Tibial nerve (tissue), 3 donors: Measurements from ENCODE around the gene ZNF556.

Source experiments
- POLR2A ChIP-seq, 2 donors: fragments of 450-650 bp; IDR thresholded peaks; one replicate each; pipeline ENCODE4 v1.6.1; 2017; ENCODE audit warnings: antibody characterized with exemption in 2 of 2, mild to moderate bottlenecking in 2 of 2, moderate library complexity in 2 of 2
- TF ChIP-seq, protein P1 (sequence below), 5 experiments: fragments of 200-600 bp in 3 of 5; fragments of 450-650 bp in 2 of 5; sonication (generic) in 3 of 5; IDR thresholded peaks; one replicate each; pipeline ENCODE4 v1.5.1; 2016 to 2019; ENCODE audit warnings: antibody characterized with exemption in 5 of 5, mild to moderate bottlenecking in 3 of 5, moderate library complexity in 2 of 5

DNA sequence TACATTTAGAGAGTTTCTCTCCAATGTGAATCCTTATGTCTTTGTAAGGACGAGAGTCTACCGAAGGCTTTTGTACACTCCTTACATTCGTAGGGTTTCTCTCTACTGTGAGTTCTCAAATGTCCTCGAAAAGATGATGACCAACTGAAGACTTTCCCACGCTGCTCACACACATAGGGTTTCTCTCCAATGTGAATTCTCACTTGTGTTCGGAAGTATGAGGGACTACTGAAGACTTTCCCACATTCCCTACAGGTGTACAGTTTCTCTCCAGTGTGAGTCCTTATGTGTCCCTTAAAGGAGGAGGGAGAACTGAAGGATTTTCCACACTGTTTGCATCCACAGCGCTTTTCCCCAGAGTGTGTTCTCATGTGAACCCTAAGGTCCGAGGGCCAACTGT is 29.6 kb downstream of the ZNF556 start:
- TF ChIP-seq, protein P1, sequence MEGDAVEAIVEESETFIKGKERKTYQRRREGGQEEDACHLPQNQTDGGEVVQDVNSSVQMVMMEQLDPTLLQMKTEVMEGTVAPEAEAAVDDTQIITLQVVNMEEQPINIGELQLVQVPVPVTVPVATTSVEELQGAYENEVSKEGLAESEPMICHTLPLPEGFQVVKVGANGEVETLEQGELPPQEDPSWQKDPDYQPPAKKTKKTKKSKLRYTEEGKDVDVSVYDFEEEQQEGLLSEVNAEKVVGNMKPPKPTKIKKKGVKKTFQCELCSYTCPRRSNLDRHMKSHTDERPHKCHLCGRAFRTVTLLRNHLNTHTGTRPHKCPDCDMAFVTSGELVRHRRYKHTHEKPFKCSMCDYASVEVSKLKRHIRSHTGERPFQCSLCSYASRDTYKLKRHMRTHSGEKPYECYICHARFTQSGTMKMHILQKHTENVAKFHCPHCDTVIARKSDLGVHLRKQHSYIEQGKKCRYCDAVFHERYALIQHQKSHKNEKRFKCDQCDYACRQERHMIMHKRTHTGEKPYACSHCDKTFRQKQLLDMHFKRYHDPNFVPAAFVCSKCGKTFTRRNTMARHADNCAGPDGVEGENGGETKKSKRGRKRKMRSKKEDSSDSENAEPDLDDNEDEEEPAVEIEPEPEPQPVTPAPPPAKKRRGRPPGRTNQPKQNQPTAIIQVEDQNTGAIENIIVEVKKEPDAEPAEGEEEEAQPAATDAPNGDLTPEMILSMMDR (IDR thresholded peaks at IDR 0.05): no peak
- no peak for TF ChIP-seq POLR2A (IDR thresholded peaks at IDR 0.05)
